NCI-H524 (cell line): Measurements from ENCODE around the gene PAWR.
"Not testable (repeated sequence)": the region's sequence is repeated elsewhere in the genome, so short reads cannot be mapped to it uniquely, and the experiment has no call there.

ENCODE experiments used
- DNase-seq, 2 experiments: peaks; one replicate each; lab custom pipeline; 2025; lab: John Stamatoyannopoulos, UW

PAWR gene

DNA sequence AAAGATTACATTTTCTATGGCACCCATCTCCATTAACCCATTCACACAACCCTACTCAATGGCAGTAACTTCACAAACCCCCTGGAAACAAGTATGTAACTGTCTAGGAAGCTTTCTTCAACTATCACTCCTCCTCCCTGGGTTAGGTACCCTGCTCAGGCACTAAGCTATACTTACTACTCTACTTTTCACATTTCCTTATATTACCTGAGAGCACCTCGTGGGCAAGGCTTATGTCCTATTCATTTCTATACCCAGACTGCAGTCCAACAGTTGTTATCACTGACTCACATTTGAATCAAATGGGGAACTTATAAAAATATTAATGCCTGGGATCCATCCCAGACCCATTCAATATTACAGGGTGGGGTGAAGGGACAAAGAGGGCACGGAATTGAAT lies 4.6 kb downstream of the PAWR start:
- no peak for DNase-seq

DNA sequence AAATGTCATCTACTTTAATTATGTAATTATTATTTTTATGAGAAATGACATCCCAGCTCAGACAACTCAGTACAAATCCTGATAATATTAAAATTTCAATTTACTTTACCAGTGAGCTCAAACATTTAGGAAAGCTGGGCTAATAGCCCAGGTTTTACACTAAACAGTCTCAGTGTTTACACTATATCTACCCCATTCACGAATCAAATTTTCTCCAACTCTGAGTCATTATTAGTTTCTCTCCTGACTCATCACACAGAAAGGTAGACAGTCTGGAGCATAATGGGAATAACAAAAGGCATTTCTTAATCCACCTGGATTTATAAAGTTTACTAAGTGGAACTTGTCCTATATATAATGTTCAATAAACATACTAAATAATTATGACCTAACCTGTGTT lies 5.7 kb downstream of the PAWR start:
- DNase-seq = no peak

GRCh38 chr12:79684338-79684737 lies 6.4 kb downstream of the PAWR start:
- not testable (repeated sequence) for DNase-seq

- DNase-seq = no peak
Measured at GRCh38 chr12:79682593-79682992, 8.2 kb downstream of the PAWR start.

GRCh38 chr12:79681008-79681590 lies 9.7 kb downstream of the PAWR start:
- no peak for DNase-seq

- DNase-seq = no peak
Measured at GRCh38 chr12:79680051-79680450, 10.7 kb downstream of the PAWR start.

DNA sequence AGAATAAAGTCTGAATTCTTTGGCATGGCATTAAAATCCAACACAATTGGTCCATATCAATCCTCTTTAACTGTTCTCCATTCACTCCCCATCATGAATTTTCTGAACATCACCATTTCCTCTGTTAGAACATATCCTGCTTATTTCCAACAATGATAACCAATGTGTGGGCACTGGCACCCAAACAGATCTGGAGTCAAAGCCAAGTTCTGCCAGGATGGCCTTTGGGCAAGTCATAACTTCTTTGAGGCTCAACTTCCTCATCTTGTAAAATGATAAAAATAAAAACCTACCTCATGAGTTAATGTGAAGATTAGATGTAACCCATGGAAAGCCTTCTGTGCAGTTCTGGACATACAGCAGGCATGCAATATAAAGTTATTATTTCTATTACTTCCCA lies 12.5 kb downstream of the PAWR start:
- DNase-seq = no peak

DNA sequence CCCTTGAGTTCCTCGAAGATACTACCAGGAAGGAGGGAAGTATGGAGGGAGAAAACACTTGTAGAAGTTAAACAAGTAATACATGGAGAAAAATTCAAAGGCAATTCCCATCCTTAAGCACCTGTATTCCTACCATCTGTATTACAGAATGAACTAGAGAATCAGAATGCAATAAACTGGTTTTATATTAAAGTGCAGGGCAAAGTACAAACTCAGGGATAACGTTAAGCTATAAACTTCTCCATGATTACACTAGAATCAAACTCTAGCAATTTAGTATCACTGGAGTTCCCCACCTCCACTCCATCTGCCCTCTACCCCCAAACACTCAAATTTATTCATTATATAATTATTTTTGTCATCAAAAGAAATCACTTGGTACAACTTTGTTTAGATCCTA lies 13.1 kb downstream of the PAWR start:
- DNase-seq = no peak

DNA sequence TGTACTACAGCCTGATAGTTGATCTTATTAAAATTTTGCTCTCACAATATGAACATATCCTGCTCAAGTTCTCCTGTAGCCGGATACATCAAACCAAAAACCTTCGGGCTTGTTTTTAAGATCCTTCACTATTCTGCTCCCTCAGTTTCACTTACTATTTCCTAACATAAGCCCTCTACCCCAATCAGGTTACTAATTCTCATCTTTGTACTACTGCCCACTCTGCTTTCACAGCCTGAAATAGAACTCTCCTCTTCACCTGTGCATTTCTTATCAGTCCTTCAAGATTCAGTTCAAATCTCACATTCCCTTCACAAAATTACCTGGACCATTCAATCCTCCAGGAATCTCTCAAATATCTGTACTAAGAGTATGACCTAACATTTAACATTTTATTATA lies 14.2 kb downstream of the PAWR start:
- DNase-seq = no peak

DNA sequence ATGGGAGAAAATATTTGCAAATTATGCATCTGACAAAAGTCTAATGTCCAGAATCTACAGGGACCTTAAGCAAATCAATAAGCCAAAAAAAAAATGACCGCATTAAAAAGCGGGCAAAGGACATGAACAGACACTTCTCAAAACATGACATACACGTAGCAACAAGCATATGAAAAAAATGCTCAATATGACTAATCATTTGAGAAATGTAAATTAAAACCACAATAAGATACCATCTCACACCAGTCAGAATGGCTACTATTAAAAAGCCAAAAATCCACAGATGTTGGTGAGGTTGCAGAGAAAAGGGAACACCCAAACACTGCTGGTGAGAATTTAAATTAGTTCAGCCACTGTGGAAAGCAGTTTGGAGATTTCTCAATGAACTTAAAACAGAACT lies 16.1 kb downstream of the PAWR start:
- DNase-seq = no peak

DNA sequence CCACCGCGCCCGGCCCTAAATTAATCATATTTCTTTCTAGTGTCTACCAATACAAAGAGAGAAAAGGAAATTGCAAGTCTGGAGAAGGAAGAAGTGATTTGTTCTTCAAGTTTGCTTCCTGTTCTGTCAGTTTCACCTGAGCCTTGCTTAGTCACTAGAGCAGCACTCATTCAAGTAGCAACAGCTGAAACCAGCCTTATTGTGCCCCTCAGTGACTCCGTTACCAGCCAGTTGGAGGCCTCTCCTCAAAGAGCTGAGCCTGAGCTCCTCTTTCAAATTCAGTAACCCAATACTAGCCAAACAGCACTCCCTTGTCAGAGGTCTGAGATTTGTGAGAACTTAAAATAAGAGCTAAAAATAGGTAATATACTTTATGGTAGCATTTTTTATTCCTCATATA lies 17.4 kb downstream of the PAWR start:
- peak in 1 of 2 experiments; percentile 29 for DNase-seq

DNA sequence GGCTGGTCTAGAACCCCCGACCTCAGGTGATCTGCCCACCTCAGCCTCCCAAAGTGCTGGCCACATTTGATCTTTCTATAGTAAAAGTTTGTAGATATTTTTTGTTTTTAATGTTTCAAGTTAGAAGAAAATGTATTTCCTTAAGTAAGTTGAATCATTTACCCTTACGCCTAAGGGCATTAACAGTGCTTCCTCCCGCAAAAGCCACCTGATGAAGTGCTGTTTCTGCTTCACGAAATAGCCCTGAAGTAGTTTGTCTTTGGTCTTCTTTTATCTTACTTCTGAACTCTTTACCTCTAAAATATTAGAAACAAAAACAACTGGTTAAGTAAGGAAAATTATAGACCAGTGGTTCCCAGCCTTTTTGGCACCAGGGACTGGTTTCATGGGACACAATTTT lies 22.7 kb downstream of the PAWR start:
- DNase-seq = no peak

DNA sequence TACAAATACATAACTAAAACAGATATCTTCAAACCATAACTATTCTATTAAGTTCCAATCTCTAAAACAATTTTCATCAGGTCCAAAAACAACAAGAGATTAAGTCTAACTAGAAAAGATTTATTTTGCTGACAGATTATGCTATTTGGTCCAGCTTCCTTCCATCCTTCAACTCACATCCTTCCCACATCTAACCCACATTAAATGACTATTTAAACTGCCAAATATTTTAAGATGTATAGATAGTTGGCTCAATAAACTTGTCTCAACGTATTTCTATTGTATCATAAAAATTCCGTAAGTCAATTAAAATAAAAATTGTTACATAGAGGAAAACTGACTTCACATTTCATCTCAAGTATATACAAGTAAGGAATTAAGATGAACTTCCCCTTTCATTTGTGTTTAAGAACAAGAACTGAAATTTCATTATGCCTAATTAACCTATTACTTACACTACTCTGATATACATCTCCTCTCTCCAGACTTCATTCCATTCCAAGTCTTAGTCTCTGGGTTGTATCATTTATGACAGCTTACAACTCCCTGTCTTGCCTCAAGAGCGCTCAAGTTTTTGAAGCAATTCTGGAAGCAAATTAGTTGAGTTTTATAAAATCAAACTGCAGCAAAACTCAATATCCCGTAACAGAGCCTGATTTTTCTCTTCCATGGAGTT lies 25.4 kb downstream of the PAWR start:
- no peak for DNase-seq

DNA sequence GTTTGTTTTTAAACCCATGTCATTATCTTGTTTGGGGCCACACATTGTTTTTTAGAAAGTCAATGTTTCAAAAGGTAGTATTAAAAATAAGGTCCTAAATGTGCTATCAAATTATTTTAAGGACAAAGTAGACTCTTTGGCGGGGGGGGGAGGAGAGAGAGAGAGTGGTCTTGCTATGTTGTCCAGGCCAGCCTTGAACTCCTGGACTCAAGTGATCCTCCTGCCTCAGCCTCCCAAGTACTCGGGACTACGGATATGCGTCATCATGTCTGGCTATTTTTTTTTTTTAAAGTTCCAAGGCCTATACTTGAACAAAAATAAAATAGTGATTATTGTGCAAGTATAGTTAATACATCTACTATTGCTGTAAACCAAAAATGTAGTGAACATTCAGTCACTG lies 26.2 kb downstream of the PAWR start:
- DNase-seq = no peak

GRCh38 chr12:79662046-79662811 lies 28.5 kb downstream of the PAWR start:
- no peak for DNase-seq

GRCh38 chr12:79661629-79662028 lies 29.1 kb downstream of the PAWR start:
- no peak for DNase-seq

DNA sequence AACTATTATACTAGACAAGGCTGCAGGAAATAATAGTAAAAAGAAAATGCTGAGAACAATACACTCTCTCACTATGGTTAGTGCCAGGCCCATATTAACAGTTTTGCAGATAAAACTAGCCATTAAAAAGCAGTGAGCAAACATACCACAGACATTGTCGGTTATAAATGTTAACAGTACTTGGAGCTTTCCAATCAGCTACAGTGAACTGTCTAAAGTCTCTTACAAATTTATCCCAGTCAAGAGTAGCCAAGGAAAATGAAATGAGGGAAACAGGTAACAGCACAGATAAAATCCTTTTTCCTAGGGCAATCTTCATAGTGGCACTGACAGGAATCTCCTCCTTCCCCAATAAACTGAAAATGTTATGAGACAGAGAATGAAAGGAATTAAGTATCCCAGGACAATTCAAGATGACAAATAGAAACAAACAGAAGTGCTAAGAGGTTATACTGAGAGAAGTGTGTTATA lies 30.8 kb downstream of the PAWR start:
- no peak for DNase-seq

GRCh38 chr12:79658221-79658620 lies 32.5 kb downstream of the PAWR start:
- DNase-seq = no peak

- no peak for DNase-seq
Measured at GRCh38 chr12:79657136-79657535, 33.6 kb downstream of the PAWR start.

DNA sequence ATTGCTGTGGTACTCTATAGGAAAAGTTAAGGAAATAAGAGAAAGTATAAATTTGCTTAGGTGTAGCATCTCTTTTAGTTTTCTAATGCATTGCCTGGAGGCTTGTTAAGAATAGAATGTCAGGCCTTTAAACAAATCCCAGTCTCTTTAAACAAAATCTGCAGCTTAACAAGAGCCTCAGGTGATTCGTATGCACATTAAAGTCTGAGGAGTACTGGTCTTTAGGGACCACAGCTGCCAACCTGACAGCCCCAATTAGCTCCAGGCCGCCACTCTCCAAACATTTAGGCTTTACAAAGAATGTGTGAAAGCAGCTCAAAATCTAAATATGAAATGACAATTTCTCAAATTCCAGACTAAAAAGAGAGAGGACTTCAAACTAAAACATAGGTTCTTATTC lies 35.7 kb downstream of the PAWR start:
- no peak for DNase-seq

DNA sequence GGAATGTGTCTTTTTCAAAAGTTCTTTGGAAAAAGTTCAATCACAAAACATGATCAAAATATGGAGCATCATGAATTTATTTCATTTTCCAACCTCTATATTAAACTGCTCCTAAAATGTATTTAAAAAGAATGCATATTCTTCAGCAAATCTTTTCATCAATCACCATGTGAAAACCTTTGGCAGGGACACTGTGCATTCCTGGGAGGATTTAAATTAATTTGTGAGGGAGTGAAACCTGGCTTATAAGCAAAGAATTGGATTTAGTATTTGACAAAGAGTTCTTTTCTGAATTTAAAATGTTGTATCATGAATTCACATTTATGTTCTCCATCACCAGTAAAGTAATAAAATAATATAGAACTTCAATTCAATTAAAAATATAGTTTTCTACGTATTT lies 38.2 kb downstream of the PAWR start:
- no peak for DNase-seq

DNA sequence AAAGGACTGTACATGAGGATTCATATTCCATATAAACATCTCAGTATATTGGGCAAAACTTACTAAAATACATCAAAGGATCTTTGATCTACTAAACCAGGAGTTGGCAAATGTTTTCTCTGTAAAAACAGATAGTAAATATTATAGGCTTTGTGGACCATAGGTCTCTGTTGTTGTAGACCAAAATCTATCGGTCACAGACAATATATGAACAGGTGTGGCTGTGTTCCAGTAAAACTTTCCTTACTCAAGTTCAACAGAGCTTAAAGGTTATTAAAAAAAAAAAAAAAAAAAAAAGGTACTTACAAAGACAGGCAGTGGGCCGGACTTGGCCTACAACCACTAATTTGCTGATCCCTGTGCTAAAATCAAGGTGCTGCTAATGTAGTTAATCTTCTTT lies 40.3 kb downstream of the PAWR start:
- DNase-seq = no peak

DNA sequence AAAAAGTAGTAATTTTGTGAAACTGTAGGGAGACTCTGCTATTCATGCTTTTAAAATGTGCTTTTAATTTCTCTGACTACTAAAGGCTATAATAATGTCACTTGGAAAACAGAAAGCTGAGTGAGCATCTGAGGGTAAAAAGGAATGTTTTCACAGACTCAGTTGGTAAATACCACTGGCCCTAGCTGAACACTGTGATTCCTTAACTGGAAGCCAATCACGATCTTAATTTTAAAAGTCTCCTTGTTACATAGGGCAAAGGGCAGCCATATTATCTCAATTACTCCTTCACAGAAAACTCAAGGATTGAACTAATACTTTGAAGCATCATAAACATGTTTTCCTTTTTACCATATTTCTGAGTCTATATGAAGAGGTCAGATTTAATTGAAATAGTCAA lies 41.9 kb downstream of the PAWR start:
- no peak for DNase-seq
